Testis (tissue), 2 donors: ENCODE measurements around the gene HDAC8.

Source experiments
- POLR2A ChIP-seq: fragments of 450-650 bp; IDR thresholded peaks from one replicate; pipeline ENCODE4 v1.6.1; 2017; ENCODE audit warnings: antibody characterized with exemption, mild to moderate bottlenecking, moderate library complexity
- TF ChIP-seq, protein P1 (sequence below), 3 experiments: fragments of 450-650 bp in 2 of 3; fragments of 200-600 bp in 1 of 3; sonication (generic) in 1 of 3; IDR thresholded peaks; one replicate each; pipeline ENCODE4 v1.5.1; 2016 to 2019; ENCODE audit warnings: antibody characterized with exemption in 3 of 3, mild to moderate bottlenecking in 2 of 3, moderate library complexity in 1 of 3

DNA sequence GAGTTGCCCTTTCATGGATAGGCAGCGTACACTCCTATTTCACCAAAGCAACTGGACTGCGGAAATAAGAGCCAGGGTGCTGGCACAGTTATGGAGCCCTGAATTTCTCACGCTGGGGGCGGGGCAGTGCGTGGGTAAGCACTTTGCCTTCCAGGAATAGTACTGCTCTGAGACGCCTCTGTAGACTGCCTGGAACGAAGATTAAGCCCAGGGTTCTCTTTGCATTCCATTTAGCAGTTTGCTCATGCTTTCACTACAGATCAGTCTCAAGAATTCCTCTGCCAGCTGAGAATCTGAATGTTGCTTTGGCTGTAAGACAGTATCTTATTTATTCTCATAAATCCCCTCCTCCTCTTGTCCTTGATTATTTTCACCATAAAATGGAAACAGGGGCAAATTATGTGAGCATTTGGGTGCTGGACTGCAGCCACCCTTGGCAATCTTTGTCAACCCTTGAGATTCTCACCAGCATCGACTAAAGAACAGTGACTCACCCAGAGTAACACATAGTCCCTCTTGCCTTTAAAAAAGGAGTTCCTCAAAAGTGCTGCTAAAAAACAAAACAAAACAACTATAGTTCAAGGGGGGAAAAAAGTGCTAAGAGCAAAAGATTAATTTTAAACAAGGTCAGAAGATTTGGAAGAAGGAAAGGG, 178.0 kb downstream of the HDAC8 start:
- TF ChIP-seq, protein P1, sequence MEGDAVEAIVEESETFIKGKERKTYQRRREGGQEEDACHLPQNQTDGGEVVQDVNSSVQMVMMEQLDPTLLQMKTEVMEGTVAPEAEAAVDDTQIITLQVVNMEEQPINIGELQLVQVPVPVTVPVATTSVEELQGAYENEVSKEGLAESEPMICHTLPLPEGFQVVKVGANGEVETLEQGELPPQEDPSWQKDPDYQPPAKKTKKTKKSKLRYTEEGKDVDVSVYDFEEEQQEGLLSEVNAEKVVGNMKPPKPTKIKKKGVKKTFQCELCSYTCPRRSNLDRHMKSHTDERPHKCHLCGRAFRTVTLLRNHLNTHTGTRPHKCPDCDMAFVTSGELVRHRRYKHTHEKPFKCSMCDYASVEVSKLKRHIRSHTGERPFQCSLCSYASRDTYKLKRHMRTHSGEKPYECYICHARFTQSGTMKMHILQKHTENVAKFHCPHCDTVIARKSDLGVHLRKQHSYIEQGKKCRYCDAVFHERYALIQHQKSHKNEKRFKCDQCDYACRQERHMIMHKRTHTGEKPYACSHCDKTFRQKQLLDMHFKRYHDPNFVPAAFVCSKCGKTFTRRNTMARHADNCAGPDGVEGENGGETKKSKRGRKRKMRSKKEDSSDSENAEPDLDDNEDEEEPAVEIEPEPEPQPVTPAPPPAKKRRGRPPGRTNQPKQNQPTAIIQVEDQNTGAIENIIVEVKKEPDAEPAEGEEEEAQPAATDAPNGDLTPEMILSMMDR (IDR thresholded peaks at IDR 0.05) = no peak
- no peak for TF ChIP-seq POLR2A
